ENCODE measurements around the gene UBL4A. TPM values are rescaled to one million over a fixed set of nuclear protein-coding genes. Genes with fewer than 3 reads are reported as not detected.
A peak's percentile ranks its signal among the peaks of the same experiment; 100 is the strongest.

Gene UBL4A
- total RNA-seq, 1 donor = 31.5 TPM

DNA sequence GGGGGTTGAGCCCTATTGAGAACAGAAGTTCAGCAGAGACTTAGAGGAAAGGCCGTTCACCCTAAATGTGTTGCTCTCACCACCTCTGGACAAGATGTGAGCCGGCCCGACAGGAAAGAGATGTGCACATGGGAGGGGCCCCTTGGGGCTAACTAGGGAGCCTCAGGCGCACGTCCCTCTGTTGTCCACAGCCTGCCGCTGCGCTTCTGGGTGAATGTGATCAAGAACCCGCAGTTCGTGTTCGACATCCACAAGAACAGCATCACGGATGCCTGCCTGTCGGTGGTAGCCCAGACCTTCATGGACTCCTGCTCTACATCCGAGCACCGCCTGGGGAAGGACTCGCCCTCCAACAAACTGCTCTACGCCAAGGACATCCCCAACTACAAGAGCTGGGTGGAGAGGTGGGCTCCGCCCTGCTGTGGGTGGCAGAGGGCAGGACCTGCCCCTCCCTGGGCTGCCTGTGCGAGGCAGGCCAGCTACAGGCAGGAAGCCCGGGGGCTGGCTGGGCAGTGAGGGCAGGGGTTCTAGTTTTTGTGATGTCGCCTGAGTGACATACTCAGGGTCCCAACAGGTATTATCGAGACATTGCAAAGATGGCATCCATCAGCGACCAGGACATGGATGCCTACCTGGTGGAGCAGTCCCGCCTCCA, 15.4 kb downstream of the UBL4A start:
- no peaks in the 10 kb centered on the region for H3K9me3 ChIP-seq (ENCODE audit: low read depth, low read length)
- H3K79me2 ChIP-seq (ENCODE audit: insufficient read depth, low read length) = no peaks in the 10 kb centered on the region
- H3K27ac ChIP-seq (ENCODE audit: low read depth, low read length) = no peak overlapping the region
- no peak overlapping the region for H3K4me3 ChIP-seq (ENCODE audit: insufficient read depth, low read length)
- TF ChIP-seq, protein P1, sequence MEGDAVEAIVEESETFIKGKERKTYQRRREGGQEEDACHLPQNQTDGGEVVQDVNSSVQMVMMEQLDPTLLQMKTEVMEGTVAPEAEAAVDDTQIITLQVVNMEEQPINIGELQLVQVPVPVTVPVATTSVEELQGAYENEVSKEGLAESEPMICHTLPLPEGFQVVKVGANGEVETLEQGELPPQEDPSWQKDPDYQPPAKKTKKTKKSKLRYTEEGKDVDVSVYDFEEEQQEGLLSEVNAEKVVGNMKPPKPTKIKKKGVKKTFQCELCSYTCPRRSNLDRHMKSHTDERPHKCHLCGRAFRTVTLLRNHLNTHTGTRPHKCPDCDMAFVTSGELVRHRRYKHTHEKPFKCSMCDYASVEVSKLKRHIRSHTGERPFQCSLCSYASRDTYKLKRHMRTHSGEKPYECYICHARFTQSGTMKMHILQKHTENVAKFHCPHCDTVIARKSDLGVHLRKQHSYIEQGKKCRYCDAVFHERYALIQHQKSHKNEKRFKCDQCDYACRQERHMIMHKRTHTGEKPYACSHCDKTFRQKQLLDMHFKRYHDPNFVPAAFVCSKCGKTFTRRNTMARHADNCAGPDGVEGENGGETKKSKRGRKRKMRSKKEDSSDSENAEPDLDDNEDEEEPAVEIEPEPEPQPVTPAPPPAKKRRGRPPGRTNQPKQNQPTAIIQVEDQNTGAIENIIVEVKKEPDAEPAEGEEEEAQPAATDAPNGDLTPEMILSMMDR (IDR thresholded peaks at IDR 0.05; ENCODE audit: extremely low read depth, low read depth, low read length) = no peak
- peak; percentile 76 for DNase-seq (ENCODE audit: insufficient read length, low spot score, missing footprints)
- H3K4me2 ChIP-seq (ENCODE audit: insufficient read depth, low read length) = no peak overlapping the region
- H3K27me3 ChIP-seq (ENCODE audit: insufficient read depth, low read length) = no peaks in the 10 kb centered on the region
- H3K4me1 ChIP-seq (ENCODE audit: insufficient read depth, low read length) = no peaks in the 10 kb centered on the region
- H4K20me1 ChIP-seq (ENCODE audit: insufficient read depth, low read length) = peaks cover 3% of the 10 kb centered on the region
- H2AFZ ChIP-seq (ENCODE audit: low read length) = no peak overlapping the region
- peaks cover 14% of the 10 kb centered on the region for H3K36me3 ChIP-seq (ENCODE audit: insufficient read depth, low read length)

DNA sequence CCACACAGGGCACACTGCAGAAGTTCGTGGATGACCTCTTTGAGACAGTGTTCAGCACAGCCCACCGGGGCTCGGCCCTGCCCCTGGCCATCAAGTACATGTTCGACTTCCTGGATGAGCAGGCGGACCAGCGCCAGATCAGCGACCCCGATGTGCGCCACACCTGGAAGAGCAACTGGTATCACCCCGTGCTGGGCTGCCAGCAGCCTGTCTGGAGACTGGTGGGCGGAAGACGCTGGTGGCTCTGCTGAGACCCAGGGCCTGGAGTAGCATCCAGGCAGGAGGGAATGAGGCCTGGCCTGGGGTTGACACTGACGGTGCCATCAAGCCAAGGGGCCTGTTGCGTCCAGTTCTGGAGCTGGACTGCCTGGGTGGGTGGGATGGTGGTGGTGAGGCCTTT, 16.0 kb downstream of the UBL4A start:
- Histone ChIP-seq H3K27me3 (ENCODE audit: insufficient read depth, low read length) (no peaks in the 10 kb centered on the region), H3K36me3 (ENCODE audit: insufficient read depth, low read length) (peaks cover 12% of the 10 kb centered on the region), H4K20me1 (ENCODE audit: insufficient read depth, low read length) (peaks cover 3% of the 10 kb centered on the region), H3K4me1 (ENCODE audit: insufficient read depth, low read length) (no peaks in the 10 kb centered on the region), H3K9me3 (ENCODE audit: low read depth, low read length) (no peaks in the 10 kb centered on the region), H2AFZ (ENCODE audit: low read length) (no peak overlapping the region), H3K4me2 (ENCODE audit: insufficient read depth, low read length) (no peak overlapping the region), H3K27ac (ENCODE audit: low read depth, low read length) (no peak overlapping the region), H3K4me3 (ENCODE audit: insufficient read depth, low read length) (no peak overlapping the region), H3K79me2 (ENCODE audit: insufficient read depth, low read length) (no peaks in the 10 kb centered on the region)
- no peak for DNase-seq (ENCODE audit: insufficient read length, low spot score, missing footprints)
- TF ChIP-seq, protein P1 (IDR thresholded peaks at IDR 0.05; ENCODE audit: extremely low read depth, low read depth, low read length) = no peak

DNA sequence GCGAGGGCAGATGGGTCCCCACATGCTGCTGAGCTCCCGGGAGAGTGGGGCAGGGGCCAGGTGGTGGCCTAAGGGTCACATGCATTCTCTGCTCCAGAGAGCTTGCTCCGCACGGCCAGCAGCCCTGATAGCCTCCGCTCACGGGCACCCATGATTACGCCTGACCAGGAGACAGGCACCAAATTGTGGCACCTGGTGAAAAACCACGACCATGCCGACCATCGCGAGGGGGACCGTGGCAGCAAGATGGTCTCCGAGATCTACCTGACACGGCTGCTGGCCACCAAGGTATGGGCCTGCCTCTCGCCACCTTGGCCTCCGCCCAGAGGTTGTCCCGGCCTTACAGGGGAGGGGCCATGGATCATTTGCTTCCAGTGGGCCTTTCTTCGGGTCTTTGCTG, 16.5 kb downstream of the UBL4A start:
- H3K9me3 ChIP-seq (ENCODE audit: low read depth, low read length) = no peaks in the 10 kb centered on the region
- H3K4me2 ChIP-seq (ENCODE audit: insufficient read depth, low read length) = no peak overlapping the region
- no peak overlapping the region for H3K4me3 ChIP-seq (ENCODE audit: insufficient read depth, low read length)
- no peak overlapping the region for H3K27ac ChIP-seq (ENCODE audit: low read depth, low read length)
- H3K79me2 ChIP-seq (ENCODE audit: insufficient read depth, low read length) = no peaks in the 10 kb centered on the region
- TF ChIP-seq, protein P1 (IDR thresholded peaks at IDR 0.05; ENCODE audit: extremely low read depth, low read depth, low read length) = no peak
- H4K20me1 ChIP-seq (ENCODE audit: insufficient read depth, low read length) = peaks cover 3% of the 10 kb centered on the region
- no peak for DNase-seq (ENCODE audit: insufficient read length, low spot score, missing footprints)
- H3K27me3 ChIP-seq (ENCODE audit: insufficient read depth, low read length) = no peaks in the 10 kb centered on the region
- H2AFZ ChIP-seq (ENCODE audit: low read length) = no peak overlapping the region
- peaks cover 15% of the 10 kb centered on the region for H3K36me3 ChIP-seq (ENCODE audit: insufficient read depth, low read length)
- no peaks in the 10 kb centered on the region for H3K4me1 ChIP-seq (ENCODE audit: insufficient read depth, low read length)

DNA sequence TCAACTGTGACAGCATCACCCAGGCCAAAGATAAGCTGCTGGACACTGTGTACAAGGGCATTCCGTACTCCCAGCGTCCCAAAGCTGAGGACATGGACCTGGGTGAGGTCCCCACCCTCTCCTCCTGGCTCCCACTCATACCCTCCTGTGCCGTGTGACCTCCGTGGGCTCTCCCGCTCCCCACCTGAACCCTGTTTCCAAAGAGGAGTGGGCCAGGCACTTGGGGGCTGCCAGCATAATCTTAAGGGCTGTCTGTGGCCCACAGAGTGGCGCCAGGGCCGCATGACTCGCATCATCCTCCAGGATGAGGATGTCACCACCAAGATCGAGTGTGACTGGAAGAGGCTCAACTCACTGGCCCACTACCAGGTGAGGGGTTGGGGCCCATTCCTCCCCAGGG, 17.3 kb downstream of the UBL4A start:
- H3K9me3 ChIP-seq (ENCODE audit: low read depth, low read length) = no peaks in the 10 kb centered on the region
- peaks cover 22% of the 10 kb centered on the region for H3K36me3 ChIP-seq (ENCODE audit: insufficient read depth, low read length)
- no peak overlapping the region for H3K4me2 ChIP-seq (ENCODE audit: insufficient read depth, low read length)

More for the DNA sequence above, 17.3 kb downstream of the UBL4A start:
- Histone ChIP-seq H2AFZ (ENCODE audit: low read length) (no peak overlapping the region), H3K27me3 (ENCODE audit: insufficient read depth, low read length) (no peaks in the 10 kb centered on the region), H3K4me3 (ENCODE audit: insufficient read depth, low read length) (no peak overlapping the region), H3K27ac (ENCODE audit: low read depth, low read length) (no peak overlapping the region), H4K20me1 (ENCODE audit: insufficient read depth, low read length) (peaks cover 5% of the 10 kb centered on the region), H3K79me2 (ENCODE audit: insufficient read depth, low read length) (peaks cover 2% of the 10 kb centered on the region), H3K4me1 (ENCODE audit: insufficient read depth, low read length) (no peaks in the 10 kb centered on the region)
- no peak for DNase-seq (ENCODE audit: insufficient read length, low spot score, missing footprints)
- TF ChIP-seq, protein P1 (IDR thresholded peaks at IDR 0.05; ENCODE audit: extremely low read depth, low read depth, low read length) = no peak
